Measurements from ENCODE around the gene ZMIZ1. TPM values are rescaled to one million over a fixed set of nuclear protein-coding genes. Genes with fewer than 3 reads are reported as not detected.

The ZMIZ1 gene
- total and polyA plus RNA-seq, 4 donors: 18.3 to 80.2 (median 42.6) TPM

- Histone ChIP-seq H3K4me3 (no peak overlapping the region), H3K27me3 (ENCODE audit: control insufficient read depth in 3 of 3, insufficient read depth in 3 of 3, low read length in 2 of 3) (no peaks in the 10 kb centered on the region), H3K36me3 (ENCODE audit: control insufficient read depth in 4 of 4, insufficient read depth in 4 of 4, low read length in 4 of 4) (peaks cover 18 to 48% (median 32%) of the 10 kb centered on the region in 4 donors), H3K4me1 (ENCODE audit: control insufficient read depth in 5 of 5, insufficient read depth in 5 of 5, low read length in 5 of 5) (peaks cover 0 to 1% (median 0%) of the 10 kb centered on the region in 5 donors), H3K27ac (ENCODE audit: low read depth in 1 of 2, low read length in 1 of 2) (no peak overlapping the region), H3K9me3 (ENCODE audit: control insufficient read depth in 4 of 4, insufficient read depth in 3 of 4, low read length in 3 of 4) (no peaks in the 10 kb centered on the region), H3K9ac (ENCODE audit: insufficient read depth in 1 of 2, low read length in 2 of 2) (no peak overlapping the region)
- DNase-seq (no peak), ATAC-seq (ENCODE audit: insufficient read depth, low FRiP score) (no peak)
- TF ChIP-seq CTCF (IDR thresholded peaks at IDR 0.05; ENCODE audit: control extremely low read depth, extremely low read depth): no peak
- WGBS, 2 donors: 91 to 95% methylated on average over 6 of the region's 6 CpGs
These were observed 285.8 kb downstream of the ZMIZ1 start for GRCh38 chr10:79354615-79355014.

- DNase-seq (no peak), ATAC-seq (ENCODE audit: insufficient read depth, low FRiP score) (no peak)
- H3K27ac ChIP-seq (ENCODE audit: low read depth in 1 of 2, low read length in 1 of 2): no peak overlapping the region
- no peak overlapping the region for H3K4me3 ChIP-seq
- H3K36me3 ChIP-seq (ENCODE audit: control insufficient read depth in 4 of 4, insufficient read depth in 4 of 4, low read length in 4 of 4): peaks cover 18 to 42% (median 28%) of the 10 kb centered on the region in 4 donors
- H3K4me1 ChIP-seq (ENCODE audit: control insufficient read depth in 5 of 5, insufficient read depth in 5 of 5, low read length in 5 of 5): peaks cover 0 to 1% (median 0%) of the 10 kb centered on the region in 5 donors
- TF ChIP-seq CTCF (IDR thresholded peaks at IDR 0.05; ENCODE audit: control extremely low read depth, extremely low read depth): no peak
- no peaks in the 10 kb centered on the region for H3K9me3 ChIP-seq (ENCODE audit: control insufficient read depth in 4 of 4, insufficient read depth in 3 of 4, low read length in 3 of 4)
- H3K27me3 ChIP-seq (ENCODE audit: control insufficient read depth in 3 of 3, insufficient read depth in 3 of 3, low read length in 2 of 3): no peaks in the 10 kb centered on the region
- 86 to 87% methylated on average over 6 of the region's 6 CpGs for WGBS, 2 donors
- no peak overlapping the region for H3K9ac ChIP-seq (ENCODE audit: insufficient read depth in 1 of 2, low read length in 2 of 2)
These were observed 286.8 kb downstream of the ZMIZ1 start for GRCh38 chr10:79355420-79356017.

GRCh38 chr10:79356104-79356503 lies 287.3 kb downstream of the ZMIZ1 start:
- Histone ChIP-seq H3K9ac (ENCODE audit: insufficient read depth in 1 of 2, low read length in 2 of 2) (no peak overlapping the region), H3K27me3 (ENCODE audit: control insufficient read depth in 3 of 3, insufficient read depth in 3 of 3, low read length in 2 of 3) (no peaks in the 10 kb centered on the region), H3K4me1 (ENCODE audit: control insufficient read depth in 5 of 5, insufficient read depth in 5 of 5, low read length in 5 of 5) (peaks cover 0 to 1% (median 0%) of the 10 kb centered on the region in 5 donors), H3K4me3 (no peak overlapping the region), H3K27ac (ENCODE audit: low read depth in 1 of 2, low read length in 1 of 2) (no peak overlapping the region), H3K9me3 (ENCODE audit: control insufficient read depth in 4 of 4, insufficient read depth in 3 of 4, low read length in 3 of 4) (no peaks in the 10 kb centered on the region), H3K36me3 (ENCODE audit: control insufficient read depth in 4 of 4, insufficient read depth in 4 of 4, low read length in 4 of 4) (peaks cover 18 to 36% (median 26%) of the 10 kb centered on the region in 4 donors)
- no peak for TF ChIP-seq CTCF (IDR thresholded peaks at IDR 0.05; ENCODE audit: control extremely low read depth, extremely low read depth)
- ATAC-seq (ENCODE audit: insufficient read depth, low FRiP score): no peak
- DNase-seq: no peak
- WGBS, 2 donors: 44 to 78% methylated on average over 5 of the region's 5 CpGs

GRCh38 chr10:79357180-79357579 lies 288.4 kb downstream of the ZMIZ1 start:
- Histone ChIP-seq H3K9me3 (ENCODE audit: control insufficient read depth in 4 of 4, insufficient read depth in 3 of 4, low read length in 3 of 4) (no peaks in the 10 kb centered on the region), H3K27ac (ENCODE audit: low read depth in 1 of 2, low read length in 1 of 2) (no peak overlapping the region), H3K4me1 (ENCODE audit: control insufficient read depth in 5 of 5, insufficient read depth in 5 of 5, low read length in 5 of 5) (peaks cover 0 to 1% (median 0%) of the 10 kb centered on the region in 5 donors), H3K4me3 (no peak overlapping the region), H3K27me3 (ENCODE audit: control insufficient read depth in 3 of 3, insufficient read depth in 3 of 3, low read length in 2 of 3) (no peaks in the 10 kb centered on the region), H3K36me3 (ENCODE audit: control insufficient read depth in 4 of 4, insufficient read depth in 4 of 4, low read length in 4 of 4) (peaks cover 11 to 28% (median 20%) of the 10 kb centered on the region in 4 donors), H3K9ac (ENCODE audit: insufficient read depth in 1 of 2, low read length in 2 of 2) (no peak overlapping the region)
- DNase-seq (no peak), ATAC-seq (ENCODE audit: insufficient read depth, low FRiP score) (no peak)
- 94 to 98% methylated on average over 9 of the region's 9 CpGs for WGBS, 2 donors
- TF ChIP-seq CTCF (IDR thresholded peaks at IDR 0.05; ENCODE audit: control extremely low read depth, extremely low read depth): no peak

Measured in lung (tissue), 12 donors.